Activated gamma-delta T cell treated with anti-CD3 and anti-CD28 coated beads, Interleukin-2, amount 50 U/mL, for 16 hours (primary cell): Measurements from ENCODE around the gene TNFRSF14.
"Not testable (repeated sequence)": the region's sequence is repeated elsewhere in the genome, so short reads cannot be mapped to it uniquely, and the experiment has no call there.

Experiments used
- DNase-seq: peaks from one replicate; pipeline ENCODE4 v3.0.0-alpha.2; 2020; ENCODE audit warnings: low read depth

TNFRSF14 gene

GRCh38 chr1:2554621-2555387 lies 1.4 kb upstream of the TNFRSF14 start:
- peak; percentile 45 for DNase-seq

DNA sequence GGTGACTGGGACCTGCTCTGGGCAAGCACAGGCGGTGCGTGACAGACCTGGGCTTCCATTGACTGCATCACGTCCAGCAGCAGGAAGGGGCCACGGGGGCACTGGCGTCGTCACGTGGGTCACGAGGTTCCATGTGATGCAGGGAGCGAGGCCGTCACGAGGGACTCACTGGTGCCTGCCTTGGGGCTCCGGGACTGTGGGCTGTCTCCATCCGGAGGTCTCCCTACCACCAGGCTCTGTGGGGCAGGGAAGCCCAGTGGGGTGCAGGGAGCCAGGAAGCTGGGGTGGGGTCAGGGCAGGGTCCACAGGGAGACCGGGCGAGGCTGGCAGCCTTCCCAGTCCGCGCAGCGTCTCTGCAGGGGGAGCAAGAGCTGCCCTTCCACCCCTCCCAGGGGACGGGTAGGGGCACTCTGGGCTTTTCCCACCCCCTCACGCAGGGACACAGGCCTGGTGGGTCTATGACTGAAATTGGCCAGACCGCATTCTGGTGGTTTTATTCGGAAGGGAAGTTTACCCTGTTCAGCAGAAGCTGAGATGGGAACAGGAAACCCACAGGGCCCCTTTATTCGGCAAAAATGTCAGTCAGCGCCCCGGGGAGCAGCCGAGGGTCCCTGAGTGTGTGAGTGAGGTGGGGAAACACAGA lies 416 bp upstream of the TNFRSF14 start:
- DNase-seq, result peak; percentile 52

GRCh38 chr1:2556678-2557481 lies 709 bp downstream of the TNFRSF14 start:
- DNase-seq, result no peak

DNA sequence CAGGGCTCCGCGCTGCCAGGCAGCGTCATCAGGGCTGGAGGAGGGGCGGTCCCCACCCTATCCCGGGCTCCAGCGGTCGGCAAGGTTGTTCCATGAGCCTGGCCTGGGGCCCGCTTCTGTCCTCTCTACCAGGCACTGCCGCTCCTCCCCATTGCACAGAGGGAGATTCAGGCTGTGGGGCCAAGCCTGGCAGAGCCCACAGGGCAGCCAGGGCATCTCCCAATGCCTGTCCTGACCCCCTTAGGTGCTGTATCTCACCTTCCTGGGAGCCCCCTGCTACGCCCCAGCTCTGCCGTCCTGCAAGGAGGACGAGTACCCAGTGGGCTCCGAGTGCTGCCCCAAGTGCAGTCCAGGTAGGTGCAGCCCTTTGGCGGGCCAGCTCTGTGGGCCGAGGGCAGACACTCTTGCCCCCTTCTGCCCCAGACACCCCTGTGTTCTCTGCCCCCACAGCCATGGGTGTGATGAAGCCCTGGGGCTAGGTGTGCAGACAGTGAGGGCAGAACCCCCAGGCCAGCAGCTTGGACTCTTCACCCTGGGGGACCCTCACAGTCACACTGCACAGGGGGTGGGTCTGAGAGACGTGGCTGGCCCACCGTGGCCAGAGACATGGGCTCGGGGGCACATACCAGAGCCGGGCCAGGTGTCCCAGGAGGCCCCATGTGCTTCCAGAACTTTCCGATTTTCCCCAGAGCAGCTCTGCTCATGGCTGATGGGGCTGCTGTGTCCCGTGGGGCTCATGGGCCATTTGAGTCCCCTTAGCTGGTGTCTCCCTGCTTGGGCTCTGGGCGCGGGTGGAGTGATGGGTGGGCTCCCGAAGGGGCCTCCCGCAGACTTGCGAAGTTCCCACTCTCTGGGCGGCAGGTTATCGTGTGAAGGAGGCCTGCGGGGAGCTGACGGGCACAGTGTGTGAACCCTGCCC lies 1.6 kb downstream of the TNFRSF14 start:
- DNase-seq, result no peak

- DNase-seq, result no peak
Measured at GRCh38 chr1:2558420-2558819, 2.2 kb downstream of the TNFRSF14 start.

- no peak for DNase-seq
Measured at GRCh38 chr1:2558861-2559260, 2.7 kb downstream of the TNFRSF14 start.

- no peak for DNase-seq
Measured at GRCh38 chr1:2559509-2560298, 3.5 kb downstream of the TNFRSF14 start.

- no peak for DNase-seq
Measured at GRCh38 chr1:2560299-2561073, 4.3 kb downstream of the TNFRSF14 start.

- no peak for DNase-seq
Measured at GRCh38 chr1:2561446-2561845, 5.3 kb downstream of the TNFRSF14 start.

- DNase-seq, result no peak
Measured at GRCh38 chr1:2561898-2562895, 6.0 kb downstream of the TNFRSF14 start.

GRCh38 chr1:2563205-2563604 lies 7.0 kb downstream of the TNFRSF14 start:
- no peak for DNase-seq

- no peak for DNase-seq
Measured at GRCh38 chr1:2564006-2564814, 8.0 kb downstream of the TNFRSF14 start.

DNA sequence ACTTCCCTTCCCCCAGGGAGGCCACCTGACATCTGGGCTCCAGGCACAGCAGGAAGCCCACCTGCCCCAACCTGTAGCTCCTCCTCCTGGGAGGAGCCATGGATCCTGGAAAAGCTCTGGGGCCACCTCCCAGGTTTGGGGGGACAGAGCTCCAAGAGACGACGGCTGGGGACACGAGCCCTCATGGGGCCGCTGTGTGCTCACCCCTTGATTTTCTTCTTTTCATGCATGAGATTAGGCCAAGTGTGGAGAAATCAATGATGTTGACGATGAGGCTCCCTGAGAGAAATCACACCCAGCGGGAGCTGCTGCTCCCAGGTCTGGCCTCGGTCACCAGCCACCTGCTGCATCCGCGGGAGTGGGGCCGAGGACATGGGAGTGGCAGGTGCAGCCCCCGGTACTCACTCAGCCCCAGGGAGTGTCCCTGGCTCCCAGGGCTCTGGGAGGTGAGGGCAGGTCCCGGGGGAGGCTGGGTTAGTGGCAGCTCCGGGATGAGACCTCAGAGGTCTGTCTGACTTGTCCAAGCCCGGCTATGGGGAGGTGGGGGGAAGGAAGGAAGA lies 8.7 kb downstream of the TNFRSF14 start:
- DNase-seq, result no peak

DNA sequence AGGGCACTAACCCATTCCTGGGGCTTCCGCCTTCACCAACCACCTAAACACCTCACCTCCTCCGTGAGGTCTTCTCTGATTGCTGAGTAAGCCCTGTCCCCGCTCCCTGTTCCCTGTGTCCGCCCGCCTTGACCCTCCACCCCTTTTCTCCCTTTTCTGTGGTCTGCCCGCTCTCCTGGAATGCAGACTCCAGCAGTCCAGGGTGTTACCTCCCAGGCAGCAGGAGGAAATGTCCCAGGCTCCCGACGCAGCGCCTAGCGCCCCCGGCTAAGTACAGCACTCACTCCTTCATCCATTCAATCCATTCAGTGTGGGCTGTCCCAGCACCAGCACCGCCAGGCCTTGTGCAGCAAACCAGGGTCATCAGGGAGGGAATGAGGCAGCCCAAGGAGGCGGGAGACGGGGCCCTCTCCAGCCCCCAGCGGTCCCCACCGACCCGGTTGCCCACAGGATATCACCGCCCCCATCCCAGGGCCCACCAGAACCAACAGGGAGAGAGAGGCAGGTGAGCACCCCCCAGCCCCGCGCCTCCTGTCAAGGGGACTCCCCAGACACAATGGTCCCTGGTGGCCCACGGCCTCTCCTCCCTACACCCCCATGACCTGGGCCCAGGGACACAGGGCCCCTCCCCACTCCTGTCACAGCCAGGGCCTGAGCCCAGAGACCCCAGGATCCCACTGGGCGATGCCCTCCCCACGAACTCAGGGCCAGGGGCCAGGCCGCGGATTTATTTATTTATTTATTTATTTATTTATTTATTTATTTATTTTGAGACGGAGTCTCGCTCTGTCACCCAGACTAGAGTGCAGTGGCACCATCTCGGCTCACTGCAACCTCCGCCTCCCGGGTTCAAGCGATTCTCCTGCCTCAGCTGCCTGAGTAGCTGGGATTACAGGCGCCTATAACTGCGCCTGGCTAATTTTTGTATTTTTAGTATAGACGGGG lies 10.2 kb downstream of the TNFRSF14 start:
- DNase-seq, result no peak

- no peak for DNase-seq
Measured at GRCh38 chr1:2567083-2567679, 11.0 kb downstream of the TNFRSF14 start.

DNA sequence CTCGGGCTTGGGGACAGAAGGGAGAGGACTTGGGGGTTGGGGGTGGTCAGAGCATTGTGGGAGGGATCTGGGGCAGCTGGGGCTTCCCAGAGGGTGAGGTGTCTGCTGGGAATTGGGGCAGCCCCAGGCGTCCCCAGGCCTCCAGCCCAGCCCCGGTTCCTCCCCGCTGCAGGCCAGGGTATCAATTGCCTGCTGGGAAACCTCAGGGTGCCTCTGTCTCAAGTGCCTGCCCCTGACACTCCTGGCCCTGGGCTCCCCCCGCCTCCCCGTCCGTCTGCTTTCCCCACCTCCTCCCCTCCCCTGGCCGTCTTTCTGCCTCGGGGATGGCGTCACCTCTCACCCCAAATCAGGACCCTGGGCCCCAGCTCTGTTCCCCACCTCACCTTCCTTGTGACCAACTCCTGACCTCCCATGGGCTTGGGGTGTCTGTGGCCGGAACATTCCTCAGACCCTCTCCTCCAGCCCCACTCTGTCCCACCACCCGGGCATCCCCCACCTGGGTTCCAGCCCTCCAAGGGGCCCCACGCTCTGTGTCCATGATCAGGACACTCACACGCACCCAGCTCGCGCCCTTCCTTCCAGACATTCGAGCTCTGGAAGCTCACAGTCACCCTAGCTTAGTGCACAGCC lies 12.1 kb downstream of the TNFRSF14 start:
- not testable (repeated sequence) for DNase-seq
